ENCODE data around the gene GRIK3.
"Not testable (repeated sequence)": the region's sequence is repeated elsewhere in the genome, so short reads cannot be mapped to it uniquely, and the experiment has no call there.

GRIK3 gene

DNA sequence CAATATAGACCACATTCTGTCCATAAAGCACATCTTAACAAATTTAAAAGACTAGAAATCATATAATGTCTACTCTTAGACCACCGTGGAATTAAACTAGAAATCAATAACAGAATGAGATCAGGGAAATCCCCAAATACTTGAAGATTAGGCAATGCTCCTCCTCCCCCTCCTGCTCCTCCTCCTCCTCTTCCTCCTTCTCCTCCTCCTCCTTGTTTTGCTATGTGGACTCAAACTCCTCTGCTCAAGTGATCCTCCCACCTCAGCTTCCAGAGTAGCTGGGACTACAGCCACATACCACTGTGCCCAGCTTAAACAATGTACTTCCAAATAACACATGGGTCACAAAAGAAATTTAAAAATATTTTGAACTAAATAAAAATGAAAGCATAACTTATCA, 134.2 kb downstream of the GRIK3 start:
- DNase-seq, result no peak

- DNase-seq, result not testable (repeated sequence)
Measured at GRCh38 chr1:36897813-36898212, 136.5 kb downstream of the GRIK3 start.

DNA sequence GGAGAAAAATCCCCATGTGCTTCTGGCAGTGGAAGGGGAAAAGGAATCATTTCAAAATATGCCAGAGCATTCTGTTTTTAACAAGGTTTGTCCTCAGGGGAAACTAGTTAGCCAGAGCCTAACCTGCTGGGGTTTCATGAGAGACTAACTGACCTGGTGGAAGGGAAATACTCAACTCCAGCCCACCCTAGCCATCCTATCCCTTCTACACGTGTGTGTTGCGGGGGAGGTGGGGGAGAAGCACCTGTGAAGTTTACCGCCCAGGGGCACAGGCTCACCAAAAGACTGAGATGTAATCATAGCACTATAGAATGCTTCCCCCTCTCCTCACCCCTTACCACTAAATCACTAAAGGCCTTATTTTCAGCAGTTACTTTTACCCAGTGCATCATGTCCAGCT, 139.5 kb downstream of the GRIK3 start:
- no peak for DNase-seq

- no peak for DNase-seq
Measured at GRCh38 chr1:36890776-36891175, 143.5 kb downstream of the GRIK3 start.

- no peak for DNase-seq
Measured at GRCh38 chr1:36889478-36890226, 144.7 kb downstream of the GRIK3 start.

- DNase-seq, result no peak
Measured at GRCh38 chr1:36888811-36889477, 145.4 kb downstream of the GRIK3 start.

DNA sequence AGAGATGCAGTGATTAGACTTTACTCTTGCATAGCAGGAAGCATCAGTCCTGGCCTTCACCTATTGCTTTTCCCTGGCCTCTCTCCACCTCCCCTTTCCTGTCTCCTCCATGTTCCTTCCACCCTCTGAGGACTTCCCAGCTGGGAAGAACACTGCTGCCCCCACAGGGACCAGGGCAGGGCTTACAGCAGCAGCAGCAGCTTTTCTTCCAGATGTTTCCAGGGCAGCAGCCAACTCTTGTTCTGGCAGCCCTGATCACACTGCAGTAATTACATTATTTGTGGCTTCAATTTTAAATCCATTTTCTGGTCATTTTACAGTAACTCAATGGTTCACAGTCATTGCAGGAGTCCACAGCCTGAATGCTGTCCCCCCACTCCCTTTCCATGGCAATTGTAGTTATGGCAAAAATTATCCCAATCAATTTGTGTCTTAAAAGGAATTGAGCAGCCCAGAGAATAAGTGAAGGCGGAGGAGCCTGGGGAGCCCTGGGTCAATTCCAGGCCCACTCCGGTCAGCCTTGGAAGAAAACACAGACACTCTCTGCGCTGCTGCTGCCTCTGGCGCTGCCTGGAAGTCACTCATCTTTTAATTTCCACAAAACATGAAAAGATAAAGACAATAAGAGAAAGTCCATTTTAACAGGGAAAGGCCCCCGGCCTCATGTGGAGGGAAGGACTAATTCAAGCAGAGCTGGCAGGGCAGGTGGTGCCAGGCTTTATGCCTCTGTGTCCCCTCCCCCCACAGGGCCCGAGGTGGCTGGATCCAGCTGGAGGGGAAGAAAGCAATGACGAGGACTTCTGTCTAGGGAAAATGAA, 148.6 kb downstream of the GRIK3 start:
- DNase-seq, result no peak

GRCh38 chr1:36884801-36885200, 149.5 kb downstream of the GRIK3 start:
- no peak for DNase-seq

- no peak for DNase-seq
Measured at GRCh38 chr1:36884029-36884701, 150.2 kb downstream of the GRIK3 start.

DNA sequence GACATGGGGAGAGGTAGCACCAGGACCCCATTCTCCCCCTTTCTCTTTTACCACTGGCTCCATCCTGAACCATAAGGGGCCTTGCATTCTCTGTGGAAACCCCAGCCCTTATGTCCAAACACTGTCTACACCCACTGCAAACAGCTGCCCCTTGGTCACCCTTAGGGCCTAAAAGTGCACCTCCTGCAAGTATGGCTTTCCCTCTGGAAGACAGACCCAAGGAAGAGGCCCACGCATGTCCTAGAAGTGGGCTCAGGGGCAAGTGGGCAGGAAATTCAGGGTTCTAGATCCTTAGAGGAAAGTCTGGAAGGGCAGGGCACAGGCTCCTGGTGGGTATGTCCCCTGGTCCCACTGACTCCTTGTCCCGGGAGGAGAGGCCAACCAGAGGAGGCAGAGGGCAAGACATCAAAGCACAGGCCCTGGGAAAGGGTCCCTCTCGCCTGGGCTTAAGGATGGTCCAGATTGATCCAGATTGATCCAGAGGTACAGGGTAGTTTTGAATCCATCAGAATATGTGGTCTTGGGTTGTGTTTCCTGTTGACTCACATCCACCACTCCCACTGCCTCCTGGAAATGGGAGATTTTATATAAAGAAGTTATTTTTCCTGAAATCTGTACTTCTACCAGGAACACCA, 150.9 kb downstream of the GRIK3 start:
- DNase-seq, result no peak

DNA sequence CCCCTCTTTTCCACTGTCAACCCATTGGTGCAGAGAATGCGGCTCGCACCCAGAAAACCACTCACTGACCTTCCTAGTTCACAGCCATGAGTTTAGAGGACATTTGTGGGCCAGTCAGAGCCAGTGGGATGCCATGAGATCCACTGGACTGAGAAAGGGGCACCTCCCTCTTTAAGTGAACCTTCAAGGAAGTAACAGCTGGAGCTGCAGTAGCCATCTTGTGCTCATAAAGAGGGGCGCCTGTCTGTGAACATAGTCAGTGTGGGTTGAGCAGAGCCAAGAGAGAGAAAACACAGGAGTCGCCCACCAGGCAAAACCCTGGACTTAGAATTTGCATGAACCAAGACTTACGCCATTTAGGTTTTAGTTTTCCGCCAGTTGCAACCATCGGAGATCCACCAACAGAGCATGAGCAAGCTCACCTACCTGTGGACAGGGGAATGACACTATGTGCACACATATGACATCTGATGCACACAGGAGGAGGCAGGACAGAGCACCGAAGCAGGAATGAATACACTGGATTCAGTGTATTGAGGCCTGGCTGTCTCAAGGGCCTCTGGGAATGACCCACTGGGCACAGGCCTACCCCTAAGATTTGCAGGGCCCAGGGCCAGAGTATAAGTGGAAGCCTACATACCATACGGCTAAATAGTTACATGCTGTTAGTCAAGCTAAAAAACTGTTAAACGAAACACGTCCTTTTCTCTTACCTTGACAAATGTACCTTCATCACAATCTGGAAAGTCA, 151.6 kb downstream of the GRIK3 start:
- DNase-seq, result no peak

DNA sequence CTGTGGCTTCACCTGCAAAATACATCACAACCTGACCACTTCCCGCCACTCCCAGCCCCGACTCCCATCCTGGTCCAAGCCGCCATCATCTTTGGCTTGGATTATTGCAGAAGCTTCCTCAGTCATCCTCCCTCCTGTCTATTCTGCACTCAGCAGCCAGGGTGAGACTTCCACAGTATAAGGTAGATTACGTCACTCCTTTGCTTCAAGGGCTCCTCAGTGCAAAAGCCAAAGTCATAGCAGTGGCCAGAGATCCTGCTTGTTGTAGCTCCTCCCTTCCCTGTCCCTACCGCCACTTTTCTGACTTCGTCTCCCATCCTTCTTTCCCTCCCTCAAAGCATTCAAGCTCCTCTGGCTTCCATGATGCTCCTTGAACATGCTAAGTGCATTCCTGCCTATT, 152.8 kb downstream of the GRIK3 start:
- DNase-seq, result no peak

DNA sequence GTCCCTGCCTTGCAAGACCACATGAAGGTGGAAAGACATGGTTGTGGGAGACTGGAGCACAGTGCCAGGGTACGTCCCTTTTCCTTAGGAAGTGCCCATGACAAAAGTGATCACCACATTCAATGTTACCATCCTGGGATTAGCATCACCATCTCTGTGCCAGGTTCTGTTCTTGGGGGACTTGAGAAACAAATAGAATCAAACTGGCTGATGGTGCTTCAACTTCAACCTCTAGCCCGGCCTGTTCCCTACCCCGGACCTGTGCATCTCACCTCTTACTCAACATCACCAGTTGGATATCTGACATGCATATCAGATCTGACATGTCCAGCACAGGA, 153.3 kb downstream of the GRIK3 start:
- no peak for DNase-seq

GRCh38 chr1:36880155-36881067, 153.9 kb downstream of the GRIK3 start:
- DNase-seq, result no peak

DNA sequence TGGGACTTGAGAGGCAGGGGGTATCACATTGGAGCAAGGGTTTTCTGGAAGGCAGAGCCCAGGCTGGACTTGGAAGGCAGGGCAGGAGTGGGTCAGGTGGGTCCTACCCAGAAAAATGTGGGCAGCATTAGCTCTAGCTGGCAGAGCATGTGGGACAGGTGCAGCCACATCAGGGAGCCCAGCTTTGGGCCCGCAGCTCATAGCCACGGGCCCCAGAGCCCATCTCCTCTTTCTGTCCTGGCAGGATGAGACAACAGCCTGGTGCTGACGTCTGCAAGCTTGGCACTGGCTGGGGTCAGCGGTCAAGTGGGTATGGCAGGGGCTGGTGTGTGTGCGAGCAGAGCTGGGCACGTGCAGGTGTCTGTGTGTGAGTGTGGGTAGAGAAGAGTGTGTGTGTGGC, 154.7 kb downstream of the GRIK3 start:
- no peak for DNase-seq

DNA sequence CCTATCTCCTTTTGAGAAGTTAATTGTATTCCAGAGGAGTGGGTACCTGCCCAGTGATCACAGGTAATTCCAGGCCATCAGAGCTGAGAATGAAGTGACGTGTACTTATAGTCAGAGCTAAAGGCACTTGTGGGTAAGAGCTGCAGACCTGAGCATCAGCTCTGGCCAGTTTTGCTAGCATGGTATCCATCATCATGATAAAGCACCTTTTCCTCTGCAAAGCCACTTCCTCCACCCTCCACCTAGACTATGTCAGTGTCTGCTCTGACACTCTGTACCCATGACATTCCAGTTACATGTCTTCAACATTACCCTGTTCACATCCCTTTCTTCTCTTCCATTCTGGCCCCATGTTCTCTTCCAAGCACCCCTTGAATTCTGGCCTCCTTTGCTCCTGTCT, 157.3 kb downstream of the GRIK3 start:
- DNase-seq, result no peak

GRCh38 chr1:36874271-36875060, 159.8 kb downstream of the GRIK3 start:
- DNase-seq, result no peak

- no peak for DNase-seq
Measured at GRCh38 chr1:36872858-36873257, 161.5 kb downstream of the GRIK3 start.

GRCh38 chr1:36872126-36872754, 162.1 kb downstream of the GRIK3 start:
- DNase-seq, result no peak
